GM12891 (cell line): ENCODE measurements around the gene PDZD2.
"Not testable (repeated sequence)": the region's sequence is repeated elsewhere in the genome, so short reads cannot be mapped to it uniquely, and the experiment has no call there.

ENCODE experiments used
- POLR2A ChIP-seq: IDR thresholded peaks from 2 replicates; pipeline ENCODE4 v1.6.1; 2011; ENCODE audit warnings: low read depth, low read length, control low read depth
- TAF1 ChIP-seq: IDR thresholded peaks from 2 replicates; pipeline ENCODE4 v1.6.1; 2011; ENCODE audit warnings: low read depth, low read length, control low read depth

- not testable (repeated sequence) for TF ChIP-seq POLR2A, TAF1
Measured at GRCh38 chr5:31975189-31975612, 336.3 kb downstream of the PDZD2 start.
